CD4-positive, alpha-beta T cell treated with Interleukin-2 at 100 ng/mL for 4 hours (primary cell): Measurements from ENCODE around the gene STPG2.

Source experiments
- DNase-seq: peaks from one replicate; pipeline ENCODE4 v3.0.0-alpha.2; 2020; ENCODE audit warnings: low spot score

Gene STPG2

GRCh38 chr4:98143001-98143899, at the start of gene STPG2:
Gene STPG2 (minus strand): TSS chr4:98143476.
- peak; percentile 94 for DNase-seq

- no peak for DNase-seq
These were observed 42.0 kb upstream of the STPG2 start for GRCh38 chr4:98185279-98185678.

- DNase-seq: no peak
These were observed 38.5 kb upstream of the STPG2 start for GRCh38 chr4:98181809-98182208.

- DNase-seq: no peak
These were observed 36.7 kb upstream of the STPG2 start for GRCh38 chr4:98179951-98180350.

- no peak for DNase-seq
These were observed 33.3 kb upstream of the STPG2 start for GRCh38 chr4:98176531-98176930.

GRCh38 chr4:98170035-98170434, 26.8 kb upstream of the STPG2 start:
- DNase-seq: no peak

GRCh38 chr4:98166731-98167041, 23.4 kb upstream of the STPG2 start:
- DNase-seq: no peak

- no peak for DNase-seq
These were observed 22.9 kb upstream of the STPG2 start for GRCh38 chr4:98166025-98166730.

- DNase-seq: no peak
These were observed 19.4 kb upstream of the STPG2 start for GRCh38 chr4:98162696-98163095.

- no peak for DNase-seq
These were observed 8.1 kb upstream of the STPG2 start for GRCh38 chr4:98151145-98151924.

- no peak for DNase-seq
These were observed 7.0 kb upstream of the STPG2 start for GRCh38 chr4:98150092-98150761.

GRCh38 chr4:98148856-98149255, 5.6 kb upstream of the STPG2 start:
- peak; percentile 14 for DNase-seq

GRCh38 chr4:98126141-98126540, 17.1 kb downstream of the STPG2 start:
- DNase-seq: no peak

GRCh38 chr4:98125585-98125984, 17.7 kb downstream of the STPG2 start:
- DNase-seq: no peak

GRCh38 chr4:98117363-98117762, 25.9 kb downstream of the STPG2 start:
- no peak for DNase-seq

- DNase-seq: no peak
These were observed 30.3 kb downstream of the STPG2 start for GRCh38 chr4:98113012-98113411.

- no peak for DNase-seq
These were observed 32.3 kb downstream of the STPG2 start for GRCh38 chr4:98110929-98111328.

- DNase-seq: no peak
These were observed 33.1 kb downstream of the STPG2 start for GRCh38 chr4:98110214-98110613.

GRCh38 chr4:98102660-98103059, 40.6 kb downstream of the STPG2 start:
- DNase-seq: no peak

GRCh38 chr4:98101988-98102387, 41.3 kb downstream of the STPG2 start:
- no peak for DNase-seq

GRCh38 chr4:98098764-98099163, 44.5 kb downstream of the STPG2 start:
- no peak for DNase-seq

GRCh38 chr4:98094118-98094517, 49.2 kb downstream of the STPG2 start:
- DNase-seq: no peak
